ENCODE results near the gene EPOP.

EPOP gene

GRCh38 chr17:38674749-38675615 lies at the start of gene EPOP:
Gene EPOP (minus strand): TSS chr17:38674957. CDS start chr17:38674495, 462 bp downstream.
- in situ Hi-C loops (cut with MboI; ENCODE audit: low sequenced_read_pairs), result loop anchor here (5.0 kb wide), 1 partner anchor 52 kb away; no protein-coding TSS in a partner anchor

GRCh38 chr17:38721802-38722201 lies 47.0 kb upstream of the EPOP start:
- in situ Hi-C loops (cut with MboI; ENCODE audit: low sequenced_read_pairs), result no loop called here

GRCh38 chr17:38720941-38721340 lies 46.2 kb upstream of the EPOP start:
- in situ Hi-C loops (cut with MboI; ENCODE audit: low sequenced_read_pairs), result no loop called here

- in situ Hi-C loops (cut with MboI; ENCODE audit: low sequenced_read_pairs), result no loop called here
These were observed 45.3 kb upstream of the EPOP start for GRCh38 chr17:38719943-38720641.

- in situ Hi-C loops (cut with MboI; ENCODE audit: low sequenced_read_pairs), result no loop called here
These were observed 44.7 kb upstream of the EPOP start for GRCh38 chr17:38719289-38719942.

GRCh38 chr17:38717139-38717745 lies 42.5 kb upstream of the EPOP start:
- in situ Hi-C loops (cut with MboI; ENCODE audit: low sequenced_read_pairs), result no loop called here

GRCh38 chr17:38716368-38717005 lies 41.7 kb upstream of the EPOP start:
- in situ Hi-C loops (cut with MboI; ENCODE audit: low sequenced_read_pairs), result no loop called here

GRCh38 chr17:38715216-38715943 lies 40.6 kb upstream of the EPOP start:
- in situ Hi-C loops (cut with MboI; ENCODE audit: low sequenced_read_pairs), result no loop called here

- in situ Hi-C loops (cut with MboI; ENCODE audit: low sequenced_read_pairs), result no loop called here
These were observed 38.8 kb upstream of the EPOP start for GRCh38 chr17:38713456-38714075.

- in situ Hi-C loops (cut with MboI; ENCODE audit: low sequenced_read_pairs), result no loop called here
These were observed 37.8 kb upstream of the EPOP start for GRCh38 chr17:38712593-38712992.

GRCh38 chr17:38711792-38712571 lies 37.2 kb upstream of the EPOP start:
- in situ Hi-C loops (cut with MboI; ENCODE audit: low sequenced_read_pairs), result no loop called here

- in situ Hi-C loops (cut with MboI; ENCODE audit: low sequenced_read_pairs), result no loop called here
These were observed 36.2 kb upstream of the EPOP start for GRCh38 chr17:38710985-38711384.

GRCh38 chr17:38710604-38710962 lies 35.8 kb upstream of the EPOP start:
- in situ Hi-C loops (cut with MboI; ENCODE audit: low sequenced_read_pairs), result no loop called here

GRCh38 chr17:38709864-38710603 lies 35.3 kb upstream of the EPOP start:
- in situ Hi-C loops (cut with MboI; ENCODE audit: low sequenced_read_pairs), result no loop called here

GRCh38 chr17:38709104-38709820 lies 34.5 kb upstream of the EPOP start:
- in situ Hi-C loops (cut with MboI; ENCODE audit: low sequenced_read_pairs), result no loop called here

- in situ Hi-C loops (cut with MboI; ENCODE audit: low sequenced_read_pairs), result no loop called here
These were observed 33.1 kb upstream of the EPOP start for GRCh38 chr17:38707678-38708351.
